Measurements from ENCODE around the gene UFC1.

UFC1 gene

GRCh38 chr1:161168906-161169305 lies 15.1 kb downstream of the UFC1 start:
- ATAC-seq, result no peak
- TF ChIP-seq ZC3H10 (CRISPR knock-in tag; IDR thresholded peaks at IDR 0.05) (no peak), TOX (CRISPR knock-in tag; IDR thresholded peaks at IDR 0.05; ENCODE audit: borderline replicate concordance) (no peak), ZFP3 (CRISPR knock-in tag; IDR thresholded peaks at IDR 0.05) (no peak), TCF4 (CRISPR knock-in tag; IDR thresholded peaks at IDR 0.05; ENCODE audit: borderline replicate concordance) (no peak), OSR1 (CRISPR knock-in tag; IDR thresholded peaks at IDR 0.05) (no peak), CSDC2 (CRISPR knock-in tag; IDR thresholded peaks at IDR 0.05) (no peak), ISL1 (CRISPR knock-in tag; IDR thresholded peaks at IDR 0.05) (no peak), ARNTL (CRISPR knock-in tag; IDR thresholded peaks at IDR 0.05; ENCODE audit: borderline replicate concordance, low read depth) (no peak), CSRNP3 (CRISPR knock-in tag; IDR thresholded peaks at IDR 0.05) (no peak), ZNF565 (CRISPR knock-in tag; conservative IDR thresholded peaks at IDR 0.05; ENCODE audit: low read depth) (no peak), CREB5 (CRISPR knock-in tag; IDR thresholded peaks at IDR 0.05; ENCODE audit: low read depth) (no peak), ZFP30 (CRISPR knock-in tag; IDR thresholded peaks at IDR 0.05) (no peak), GLIS3 (CRISPR knock-in tag; IDR thresholded peaks at IDR 0.05) (no peak), PATZ1 (CRISPR knock-in tag; IDR thresholded peaks at IDR 0.05; ENCODE audit: borderline replicate concordance) (no peak), POU6F1 (CRISPR knock-in tag; IDR thresholded peaks at IDR 0.05; ENCODE audit: borderline replicate concordance, low read depth) (no peak), ZNF8 (CRISPR knock-in tag; IDR thresholded peaks at IDR 0.05) (no peak), RARB (CRISPR knock-in tag; IDR thresholded peaks at IDR 0.05) (no peak)

- TF ChIP-seq PPARA (CRISPR knock-in tag; IDR thresholded peaks at IDR 0.05; ENCODE audit: borderline replicate concordance), result no peak
- no peak for TF ChIP-seq ZNF70 (CRISPR knock-in tag; IDR thresholded peaks at IDR 0.05)
- TF ChIP-seq GLIS3 (CRISPR knock-in tag; IDR thresholded peaks at IDR 0.05), result no peak
- no peak for TF ChIP-seq CSDC2 (CRISPR knock-in tag; IDR thresholded peaks at IDR 0.05)
- TF ChIP-seq ZNF565 (CRISPR knock-in tag; conservative IDR thresholded peaks at IDR 0.05; ENCODE audit: low read depth), result no peak
- TF ChIP-seq BACH2 (CRISPR knock-in tag; IDR thresholded peaks at IDR 0.05; ENCODE audit: borderline replicate concordance), result no peak
- no peak for TF ChIP-seq ZFP30 (CRISPR knock-in tag; IDR thresholded peaks at IDR 0.05)
- ATAC-seq, result no peak
These were observed 17.4 kb downstream of the UFC1 start for GRCh38 chr1:161171191-161171590.

- TF ChIP-seq RARB (CRISPR knock-in tag; IDR thresholded peaks at IDR 0.05), result no peak
- no peak for ATAC-seq
These were observed 17.9 kb downstream of the UFC1 start for GRCh38 chr1:161171696-161172095.

- ATAC-seq, result no peak
- no peak for TF ChIP-seq TCF4 (CRISPR knock-in tag; IDR thresholded peaks at IDR 0.05; ENCODE audit: borderline replicate concordance)
These were observed 18.6 kb downstream of the UFC1 start for GRCh38 chr1:161172349-161172748.

GRCh38 chr1:161172776-161173376 lies 19.1 kb downstream of the UFC1 start:
- ATAC-seq, result no peak
- TF ChIP-seq CSRNP3 (CRISPR knock-in tag; IDR thresholded peaks at IDR 0.05) (no peak), CSDC2 (CRISPR knock-in tag; IDR thresholded peaks at IDR 0.05) (no peak), ISL1 (CRISPR knock-in tag; IDR thresholded peaks at IDR 0.05) (no peak)
